ENCODE data around the gene P4HTM. TPM values are rescaled to one million over a fixed set of nuclear protein-coding genes. Genes with fewer than 3 reads are reported as not detected.
A peak's percentile ranks its signal among the peaks of the same experiment; 100 is the strongest.

The P4HTM gene
- total RNA-seq, 1 donor from 2014 or later: 29.0 TPM

DNA sequence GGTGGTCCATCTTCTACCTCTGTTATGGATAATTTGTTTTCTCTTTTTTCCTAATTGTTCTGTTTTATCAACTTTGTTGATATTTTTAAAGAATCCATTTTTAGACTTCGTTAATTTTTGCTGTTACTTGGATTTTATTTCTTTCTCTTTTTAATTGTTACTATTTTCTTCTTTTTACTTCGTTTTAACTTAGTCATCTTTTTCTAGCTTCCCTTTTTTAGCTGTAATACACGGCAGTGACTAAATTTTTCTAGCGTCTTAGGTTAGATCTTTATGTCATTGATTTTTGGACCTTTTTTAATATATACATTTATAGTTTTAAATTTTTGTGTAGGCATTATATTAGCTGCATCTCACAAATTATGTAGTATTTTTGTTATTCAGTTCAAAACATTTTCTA lies 38.3 kb upstream of the P4HTM start:
- no peaks in the 10 kb centered on the region for H3K36me3 ChIP-seq (ENCODE audit: control insufficient read depth, insufficient read depth, low read length)
- no peak for DNase-seq (ENCODE audit: low read depth)
- no peaks in the 10 kb centered on the region for H3K27me3 ChIP-seq (ENCODE audit: control insufficient read depth, insufficient read depth, low read length)
- TF ChIP-seq, protein P1, sequence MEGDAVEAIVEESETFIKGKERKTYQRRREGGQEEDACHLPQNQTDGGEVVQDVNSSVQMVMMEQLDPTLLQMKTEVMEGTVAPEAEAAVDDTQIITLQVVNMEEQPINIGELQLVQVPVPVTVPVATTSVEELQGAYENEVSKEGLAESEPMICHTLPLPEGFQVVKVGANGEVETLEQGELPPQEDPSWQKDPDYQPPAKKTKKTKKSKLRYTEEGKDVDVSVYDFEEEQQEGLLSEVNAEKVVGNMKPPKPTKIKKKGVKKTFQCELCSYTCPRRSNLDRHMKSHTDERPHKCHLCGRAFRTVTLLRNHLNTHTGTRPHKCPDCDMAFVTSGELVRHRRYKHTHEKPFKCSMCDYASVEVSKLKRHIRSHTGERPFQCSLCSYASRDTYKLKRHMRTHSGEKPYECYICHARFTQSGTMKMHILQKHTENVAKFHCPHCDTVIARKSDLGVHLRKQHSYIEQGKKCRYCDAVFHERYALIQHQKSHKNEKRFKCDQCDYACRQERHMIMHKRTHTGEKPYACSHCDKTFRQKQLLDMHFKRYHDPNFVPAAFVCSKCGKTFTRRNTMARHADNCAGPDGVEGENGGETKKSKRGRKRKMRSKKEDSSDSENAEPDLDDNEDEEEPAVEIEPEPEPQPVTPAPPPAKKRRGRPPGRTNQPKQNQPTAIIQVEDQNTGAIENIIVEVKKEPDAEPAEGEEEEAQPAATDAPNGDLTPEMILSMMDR (IDR thresholded peaks at IDR 0.05; ENCODE audit: insufficient read depth, low read length, poor library complexity, severe bottlenecking): no peak
- H3K4me3 ChIP-seq (ENCODE audit: low read depth, low read length): no peak overlapping the region

DNA sequence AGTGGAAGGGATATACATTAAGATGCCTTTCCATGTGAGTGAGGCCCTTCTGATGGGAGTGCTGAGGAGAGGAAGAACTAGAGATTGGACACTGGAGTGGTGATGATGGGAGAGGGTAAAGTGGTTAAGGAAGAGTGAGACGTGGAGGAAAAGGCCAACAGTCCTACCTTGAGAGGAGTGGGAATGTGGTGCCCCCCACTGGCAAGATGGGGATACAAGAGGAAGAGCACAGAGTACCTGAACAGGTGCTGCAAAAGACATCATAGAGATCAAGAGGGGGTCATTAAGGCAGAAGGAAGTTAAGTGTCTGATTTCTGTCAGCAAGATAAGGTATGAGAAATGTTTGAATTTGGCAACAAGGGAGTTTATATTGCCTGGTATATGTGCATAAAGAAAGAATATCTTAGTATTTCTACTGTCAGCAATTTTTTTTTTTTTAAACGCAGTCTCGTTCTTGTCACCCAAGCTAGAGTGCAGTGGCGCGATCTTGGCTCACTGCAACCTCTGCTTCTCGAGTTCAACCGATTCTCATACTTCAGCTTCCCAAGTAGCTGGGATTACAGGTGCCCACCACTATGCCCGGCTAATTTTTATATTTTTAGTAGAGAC lies 37.4 kb upstream of the P4HTM start:
- TF ChIP-seq, protein P1 (IDR thresholded peaks at IDR 0.05; ENCODE audit: insufficient read depth, low read length, poor library complexity, severe bottlenecking): peak; percentile 48
- no peak for DNase-seq (ENCODE audit: low read depth)
- Histone ChIP-seq H3K4me3 (ENCODE audit: low read depth, low read length) (no peak overlapping the region), H3K27me3 (ENCODE audit: control insufficient read depth, insufficient read depth, low read length) (no peaks in the 10 kb centered on the region), H3K36me3 (ENCODE audit: control insufficient read depth, insufficient read depth, low read length) (no peaks in the 10 kb centered on the region)

DNA sequence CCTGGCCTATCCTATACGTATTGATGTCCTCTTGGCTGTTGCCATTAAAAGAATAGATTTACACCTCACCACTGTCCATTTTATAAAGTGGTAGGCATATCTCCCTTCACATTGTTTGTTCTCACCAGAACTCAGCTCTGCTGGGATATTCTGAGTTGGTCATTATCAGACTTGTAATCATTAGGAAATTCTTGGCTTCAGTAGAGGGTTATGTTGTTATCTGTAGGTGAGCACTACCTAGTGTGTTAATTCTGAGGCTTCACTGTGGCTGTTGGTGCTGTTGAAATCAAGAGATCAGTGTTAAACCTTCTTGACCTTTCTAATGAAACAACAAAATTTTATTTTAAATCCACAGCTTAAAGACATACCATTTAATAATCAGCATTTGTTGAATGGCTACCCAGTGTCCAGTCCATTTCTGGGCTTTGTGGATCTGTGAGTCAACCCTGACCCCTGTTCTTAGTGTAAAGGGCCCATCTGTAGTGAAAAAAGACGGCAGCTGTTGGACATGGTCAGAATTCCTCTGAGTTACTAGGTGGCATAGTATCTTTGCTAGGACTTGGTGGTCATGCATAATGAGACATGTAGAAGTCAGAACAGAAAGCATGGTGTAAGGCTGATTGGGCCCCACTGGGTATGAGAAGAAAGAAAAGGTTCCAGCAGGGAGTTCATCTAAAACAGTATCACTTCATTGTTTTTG lies 32.9 kb upstream of the P4HTM start:
- Histone ChIP-seq H3K36me3 (ENCODE audit: control insufficient read depth, insufficient read depth, low read length) (no peaks in the 10 kb centered on the region), H3K27me3 (ENCODE audit: control insufficient read depth, insufficient read depth, low read length) (no peaks in the 10 kb centered on the region), H3K4me3 (ENCODE audit: low read depth, low read length) (no peak overlapping the region)
- TF ChIP-seq, protein P1 (IDR thresholded peaks at IDR 0.05; ENCODE audit: insufficient read depth, low read length, poor library complexity, severe bottlenecking): no peak
- no peak for DNase-seq (ENCODE audit: low read depth)

DNA sequence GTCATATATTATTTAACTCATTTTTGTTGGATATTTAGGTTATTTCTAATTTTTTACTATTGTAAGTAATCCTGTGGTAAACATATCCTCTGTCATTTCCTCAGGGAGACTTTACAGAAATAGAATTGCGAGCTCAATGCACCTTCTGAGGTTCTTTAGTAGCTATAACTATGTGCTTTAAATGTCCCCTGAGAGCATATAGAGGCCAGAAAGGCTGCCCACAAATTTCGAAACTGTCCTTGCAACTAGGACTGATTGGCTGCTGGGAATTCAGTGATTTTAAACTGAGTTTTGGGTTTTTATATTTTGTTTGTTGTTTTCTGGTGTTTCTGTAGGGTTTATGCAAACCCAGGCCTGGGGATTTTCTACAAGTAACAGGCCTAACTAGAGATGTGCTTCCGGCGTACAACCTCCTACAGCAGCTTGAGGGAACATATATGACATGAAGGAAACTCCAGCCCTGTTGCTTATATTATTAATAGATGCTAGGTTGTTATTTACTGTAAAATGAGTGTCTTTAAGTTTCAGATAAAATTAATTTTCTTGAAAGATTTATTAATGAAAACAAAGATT lies 29.1 kb upstream of the P4HTM start:
- TF ChIP-seq, protein P1 (IDR thresholded peaks at IDR 0.05; ENCODE audit: insufficient read depth, low read length, poor library complexity, severe bottlenecking): no peak
- H3K27me3 ChIP-seq (ENCODE audit: control insufficient read depth, insufficient read depth, low read length): no peaks in the 10 kb centered on the region
- DNase-seq (ENCODE audit: low read depth): no peak
- H3K4me3 ChIP-seq (ENCODE audit: low read depth, low read length): no peak overlapping the region
- peaks cover 1% of the 10 kb centered on the region for H3K36me3 ChIP-seq (ENCODE audit: control insufficient read depth, insufficient read depth, low read length)

DNA sequence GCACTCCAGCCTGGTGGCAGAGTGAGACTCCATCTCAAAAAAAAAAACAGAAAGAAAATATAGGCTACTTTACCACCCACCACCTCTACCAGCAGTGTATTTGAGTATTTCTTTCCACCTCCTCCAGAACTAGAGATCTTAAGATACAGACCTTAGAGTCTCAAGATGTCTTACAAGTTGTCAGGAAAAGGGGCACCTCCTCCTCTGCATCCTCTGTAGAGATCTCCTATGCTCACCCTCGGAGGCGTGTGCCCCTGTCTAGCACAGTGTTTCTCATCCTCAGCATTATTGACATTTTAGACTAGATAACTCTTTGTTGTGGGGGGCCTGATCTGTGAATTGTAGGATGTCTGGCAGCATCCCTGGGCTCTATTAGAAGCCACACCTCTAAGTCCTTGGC lies 27.7 kb upstream of the P4HTM start:
- TF ChIP-seq, protein P1 (IDR thresholded peaks at IDR 0.05; ENCODE audit: insufficient read depth, low read length, poor library complexity, severe bottlenecking): no peak
- H3K27me3 ChIP-seq (ENCODE audit: control insufficient read depth, insufficient read depth, low read length): no peaks in the 10 kb centered on the region
- DNase-seq (ENCODE audit: low read depth): no peak
- peaks cover 2% of the 10 kb centered on the region for H3K36me3 ChIP-seq (ENCODE audit: control insufficient read depth, insufficient read depth, low read length)
- no peak overlapping the region for H3K4me3 ChIP-seq (ENCODE audit: low read depth, low read length)

Data from kidney epithelial cell (primary cell).